Left hindlimb (tissue), 1 donor: Measurements from ENCODE around the gene REEP5.
"Not testable (repeated sequence)": the region's sequence is repeated elsewhere in the genome, so short reads cannot be mapped to it uniquely, and the experiment has no call there.

Source experiments
- DNase-seq: peaks from one replicate; pipeline ENCODE4 v3.0.0-alpha.2; 2018

The REEP5 gene

GRCh38 chr5:112921833-112922817, at the start of gene REEP5:
Gene REEP5, minus strand, starts transcription at chr5:112922227. Its CDS starts 37 bp downstream, at chr5:112922190.
- DNase-seq = peak; percentile 89

DNA sequence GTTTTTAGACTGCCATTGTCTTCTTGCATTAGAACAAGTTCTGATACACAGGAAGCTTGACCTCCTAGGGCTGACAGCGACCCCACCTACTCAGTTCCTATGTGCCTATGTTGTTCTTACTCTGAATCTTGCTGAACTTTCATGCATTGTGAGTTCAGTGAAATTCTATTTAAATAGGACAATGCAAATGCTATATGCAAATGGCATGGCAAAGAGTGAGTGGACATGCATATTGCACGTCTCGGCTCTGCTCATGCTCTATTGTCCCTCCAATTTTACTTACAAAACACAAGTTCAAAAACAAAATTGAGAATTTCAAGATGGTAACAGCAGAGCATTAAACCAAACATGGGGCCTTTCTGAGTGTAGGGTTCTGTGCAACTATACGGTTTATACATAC, 49.2 kb upstream of the REEP5 start:
- DNase-seq = no peak

DNA sequence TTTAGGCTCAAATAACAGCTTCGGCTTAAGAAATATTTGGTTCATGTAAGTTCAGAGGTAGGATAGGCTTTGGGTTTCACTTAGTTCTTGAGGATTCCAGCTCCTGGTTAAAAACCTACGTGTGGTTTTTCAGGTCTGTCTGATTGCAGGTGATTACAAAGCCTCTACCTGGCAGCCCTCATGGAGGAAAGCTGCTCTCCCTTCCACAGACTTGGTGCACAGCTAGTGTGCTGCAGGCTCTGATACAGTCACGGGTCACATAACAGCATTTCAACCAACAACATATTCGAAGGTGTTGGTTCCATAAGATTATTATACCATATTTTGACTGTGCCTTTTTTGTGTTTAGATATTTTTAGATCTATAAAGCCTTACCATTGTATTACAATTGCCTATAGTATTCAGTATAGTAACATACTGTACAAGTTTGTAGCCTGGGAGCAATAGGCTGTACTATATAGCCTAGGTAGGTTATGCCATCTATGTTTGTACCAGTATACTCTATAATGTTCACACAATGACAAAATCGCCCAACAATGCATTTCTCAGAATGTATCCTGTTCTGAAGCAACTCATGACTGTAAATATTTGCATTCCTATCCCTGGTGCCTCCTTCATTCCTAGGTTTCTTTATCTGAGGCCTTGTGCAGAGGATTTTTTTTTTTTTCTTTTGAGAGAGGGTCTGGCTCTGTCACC, 46.5 kb upstream of the REEP5 start:
- DNase-seq = no peak

- no peak for DNase-seq
These were observed 45.6 kb upstream of the REEP5 start for GRCh38 chr5:112967520-112968083.

DNA sequence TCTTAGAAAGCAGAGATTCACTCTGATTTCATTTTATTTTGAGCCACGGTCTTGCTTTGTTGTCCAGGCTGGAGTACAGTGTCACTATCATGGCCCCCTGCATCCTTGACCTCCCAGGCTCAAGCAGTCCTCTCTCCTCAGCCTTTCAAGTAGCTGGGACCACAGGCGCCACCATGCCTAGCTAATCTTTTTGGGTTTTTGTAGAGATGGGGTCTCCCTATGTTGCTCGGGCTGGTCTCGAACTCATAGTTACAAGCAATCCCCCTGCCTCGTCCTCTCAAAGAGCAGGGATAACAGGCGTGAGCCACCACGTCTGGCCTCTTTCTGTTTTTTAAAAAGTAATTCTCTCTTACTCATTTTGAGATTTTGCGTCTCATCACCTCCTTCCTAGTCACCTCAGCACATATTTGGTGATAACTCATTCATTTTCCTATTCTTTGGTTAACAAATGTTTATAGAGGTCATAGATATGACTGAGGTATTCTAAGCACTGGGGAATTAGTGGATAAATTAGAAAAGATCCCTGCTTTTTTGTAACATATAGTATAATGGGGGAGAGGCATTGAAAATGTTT, 43.8 kb upstream of the REEP5 start:
- no peak for DNase-seq

GRCh38 chr5:112963374-112963733, 41.3 kb upstream of the REEP5 start:
- DNase-seq = not testable (repeated sequence)

- no peak for DNase-seq
These were observed 39.0 kb upstream of the REEP5 start for GRCh38 chr5:112960863-112961504.

DNA sequence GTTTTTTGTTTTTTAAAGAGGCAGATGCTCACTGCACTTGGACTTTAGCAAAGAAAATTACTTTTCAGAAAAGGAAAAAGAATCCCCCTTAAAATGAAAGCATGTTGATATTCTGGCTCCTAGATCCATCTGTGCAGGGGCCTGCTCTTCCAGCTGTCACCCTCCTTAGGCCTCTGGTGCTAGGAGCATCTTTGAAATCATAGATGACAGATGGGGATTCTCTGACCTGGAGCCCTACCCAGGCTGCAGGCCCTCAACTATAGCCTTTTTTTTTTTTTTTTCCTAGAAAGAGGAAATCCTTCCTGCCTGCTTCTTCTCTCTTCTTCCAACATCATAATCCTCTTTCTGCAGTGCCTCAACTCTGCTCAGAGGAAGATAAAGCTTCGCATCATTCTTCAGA, 38.3 kb upstream of the REEP5 start:
- DNase-seq = no peak

GRCh38 chr5:112959872-112960271, 37.8 kb upstream of the REEP5 start:
- not testable (repeated sequence) for DNase-seq

DNA sequence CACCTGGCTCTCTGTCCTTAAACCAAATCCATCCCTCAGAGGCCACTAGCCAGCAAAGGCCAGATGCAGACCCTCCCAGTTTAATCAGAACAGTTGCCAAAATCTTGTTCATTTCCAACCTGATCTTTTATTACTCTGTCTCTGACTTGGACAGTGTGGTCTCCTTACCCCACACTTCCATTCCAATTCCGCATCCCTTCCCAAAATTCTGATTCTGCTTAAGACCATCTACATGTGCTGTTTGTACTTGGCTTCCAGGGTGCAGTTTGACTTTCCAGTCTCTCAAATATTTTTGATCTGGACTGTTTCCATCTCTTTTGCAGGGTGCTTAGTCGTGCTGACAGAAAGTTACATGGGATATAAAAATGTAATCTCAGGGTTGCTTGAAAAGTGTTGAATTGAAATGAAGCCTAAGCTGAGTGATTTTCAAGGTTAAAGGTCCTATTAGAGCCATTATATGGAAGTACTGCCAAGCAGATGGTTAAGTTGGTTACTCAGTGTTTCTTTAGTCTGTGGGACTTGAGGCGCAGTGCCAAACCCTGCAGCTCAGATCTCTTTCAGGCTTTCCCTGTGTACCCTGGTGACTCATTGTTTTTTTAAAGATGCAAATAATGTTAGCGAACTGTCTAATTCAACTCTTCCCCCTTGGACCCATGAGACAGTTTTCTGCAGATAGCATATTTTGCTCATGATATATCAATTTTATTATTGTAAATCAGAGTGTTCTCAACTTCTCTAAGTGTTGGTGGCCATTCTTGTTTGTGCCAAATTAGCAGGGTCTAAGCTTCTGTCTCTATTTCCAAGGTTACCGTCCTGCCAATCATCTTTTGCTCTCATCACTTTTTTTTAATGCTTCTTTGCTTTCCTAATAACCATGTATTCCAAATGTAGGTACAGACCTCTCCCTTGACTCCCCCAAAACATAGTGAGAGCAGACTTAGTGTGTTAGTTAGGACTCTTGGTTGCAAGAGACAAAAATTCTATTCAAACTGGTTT, 36.4 kb upstream of the REEP5 start:
- DNase-seq = peak; percentile 82

DNA sequence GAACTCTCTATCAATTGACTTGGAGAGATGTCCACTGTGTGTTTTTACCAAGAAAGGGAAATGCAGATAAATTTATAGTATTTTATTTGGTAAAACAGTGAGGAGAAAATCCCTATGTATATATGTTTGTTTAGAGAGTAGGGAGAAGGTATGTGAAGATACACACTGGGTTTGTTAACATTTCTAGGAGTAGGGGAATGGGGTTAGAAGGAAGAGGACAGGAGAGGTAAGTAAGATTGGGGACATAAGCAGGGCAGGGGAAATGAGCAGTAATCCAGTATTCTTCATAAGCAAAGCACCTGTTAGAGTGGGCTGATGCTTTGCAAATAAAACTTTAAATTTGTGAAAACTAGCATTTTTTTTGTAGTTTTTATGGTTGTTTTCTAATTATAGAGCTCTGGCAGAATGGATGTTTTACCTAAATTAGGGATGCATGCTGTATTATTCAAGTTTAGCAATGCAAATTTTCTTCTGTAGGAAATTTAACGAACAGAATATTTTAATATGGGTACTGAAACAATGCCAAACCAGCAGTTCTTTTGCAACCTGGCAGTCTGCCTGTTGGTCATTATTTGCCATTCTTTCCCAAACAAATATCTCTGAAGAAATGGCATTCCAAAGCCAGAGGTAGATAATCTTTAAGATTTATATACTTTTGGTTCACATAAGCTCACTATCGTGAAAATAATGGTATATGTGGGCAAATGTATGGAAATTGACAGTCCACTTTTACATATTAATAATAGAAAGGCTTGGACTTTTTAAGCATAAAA, 35.2 kb upstream of the REEP5 start:
- no peak for DNase-seq

GRCh38 chr5:112956606-112957005, 34.6 kb upstream of the REEP5 start:
- no peak for DNase-seq

- no peak for DNase-seq
These were observed 29.2 kb upstream of the REEP5 start for GRCh38 chr5:112951124-112951702.

GRCh38 chr5:112948458-112948857, 26.4 kb upstream of the REEP5 start:
- DNase-seq = no peak

GRCh38 chr5:112940670-112941069, 18.6 kb upstream of the REEP5 start:
- no peak for DNase-seq

GRCh38 chr5:112938286-112938685, 16.3 kb upstream of the REEP5 start:
- no peak for DNase-seq

GRCh38 chr5:112935675-112936074, 13.6 kb upstream of the REEP5 start:
- DNase-seq = no peak

GRCh38 chr5:112934366-112934663, 12.3 kb upstream of the REEP5 start:
- DNase-seq = no peak

DNA sequence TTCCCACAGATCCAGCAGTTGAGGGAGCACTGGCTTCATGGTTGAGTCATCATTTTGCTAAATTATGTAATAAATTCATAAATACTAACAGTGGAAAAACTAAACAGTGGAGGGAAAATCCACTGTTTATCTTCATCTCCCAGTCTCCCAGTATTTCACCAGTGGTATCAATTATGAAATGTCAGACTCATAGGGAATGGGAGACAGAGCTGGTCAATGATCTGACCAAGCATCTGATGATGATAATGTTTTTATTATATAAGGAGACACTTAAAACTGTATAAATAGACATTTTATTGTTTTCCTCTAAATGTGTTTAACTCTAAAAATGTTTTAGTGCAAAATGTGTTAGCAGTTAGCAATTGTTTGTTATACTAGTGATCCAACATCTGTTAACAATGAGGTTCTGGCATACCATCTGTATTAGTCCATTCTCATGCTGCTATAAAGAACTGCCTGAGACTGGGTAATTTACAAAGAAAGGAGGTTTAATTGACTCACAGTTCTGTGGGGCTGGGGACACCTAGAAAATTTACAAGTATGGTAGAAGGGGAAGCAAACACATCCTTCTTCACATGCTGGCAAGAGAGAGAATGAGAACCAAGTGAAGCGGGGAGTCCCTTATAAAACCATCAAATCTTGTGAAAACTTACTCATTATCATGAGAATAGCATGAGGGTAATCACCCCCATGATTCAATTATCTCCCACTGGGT, 11.8 kb upstream of the REEP5 start:
- no peak for DNase-seq

DNA sequence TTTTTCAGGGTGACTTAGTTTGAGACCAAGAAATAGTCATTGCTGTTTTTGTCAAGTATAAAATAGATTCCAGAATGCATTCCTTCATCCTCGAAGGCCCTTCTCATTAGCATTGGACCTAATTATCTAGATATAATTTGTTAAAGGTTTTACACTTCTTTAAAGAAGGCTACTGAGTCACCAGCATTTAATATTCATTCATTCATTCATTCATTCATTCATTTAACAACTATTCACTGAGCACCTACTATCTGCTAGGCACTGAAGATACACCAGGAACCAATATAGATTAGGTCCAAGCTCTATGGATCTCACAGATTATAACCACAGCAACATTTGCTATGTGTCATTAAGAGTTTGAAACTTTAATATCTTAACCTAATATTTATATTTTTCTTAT, 11.1 kb upstream of the REEP5 start:
- DNase-seq = no peak
